ENCODE results near the gene ICE1.

ICE1 gene

DNA sequence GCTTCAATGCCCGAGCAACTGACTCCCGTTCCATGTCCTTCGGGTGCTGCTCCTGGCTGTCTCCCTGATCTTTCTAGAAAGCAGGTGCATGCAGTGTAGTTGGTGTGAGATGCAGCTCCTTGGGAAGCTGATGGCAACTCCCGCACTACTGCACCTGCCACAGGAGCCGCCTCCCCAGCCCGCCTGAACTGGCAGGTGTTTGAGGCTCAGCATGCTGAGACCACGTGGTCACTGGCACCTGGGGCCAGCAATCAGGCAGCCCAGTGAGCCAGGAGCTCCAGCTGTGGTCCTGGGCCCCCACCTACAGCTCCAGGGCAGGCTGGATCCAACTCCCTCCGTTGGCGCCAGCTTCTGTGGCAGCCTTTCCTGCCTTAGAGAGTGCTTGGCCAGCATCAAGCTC is 111.5 kb downstream of the ICE1 start:
- no peak for DNase-seq

DNA sequence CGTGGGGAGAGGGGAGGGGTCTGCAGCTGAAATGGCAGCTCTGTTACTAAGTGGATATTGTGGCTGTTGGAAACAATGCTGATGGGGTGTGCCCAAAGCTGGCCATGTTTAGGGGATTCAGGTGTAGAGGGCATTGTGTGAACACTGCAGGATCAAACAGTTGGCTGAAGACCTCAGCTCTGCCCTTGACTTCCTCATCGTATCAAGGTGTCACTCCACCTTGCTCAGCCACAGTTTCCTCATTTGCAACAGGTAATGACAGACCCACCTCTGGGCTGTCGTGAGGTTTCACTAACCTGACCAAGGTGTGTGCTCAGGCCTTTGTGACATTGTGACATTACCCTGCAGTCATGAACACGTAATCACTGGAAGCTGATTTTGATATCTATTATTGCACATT is 111.9 kb downstream of the ICE1 start:
- DNase-seq: no peak

DNA sequence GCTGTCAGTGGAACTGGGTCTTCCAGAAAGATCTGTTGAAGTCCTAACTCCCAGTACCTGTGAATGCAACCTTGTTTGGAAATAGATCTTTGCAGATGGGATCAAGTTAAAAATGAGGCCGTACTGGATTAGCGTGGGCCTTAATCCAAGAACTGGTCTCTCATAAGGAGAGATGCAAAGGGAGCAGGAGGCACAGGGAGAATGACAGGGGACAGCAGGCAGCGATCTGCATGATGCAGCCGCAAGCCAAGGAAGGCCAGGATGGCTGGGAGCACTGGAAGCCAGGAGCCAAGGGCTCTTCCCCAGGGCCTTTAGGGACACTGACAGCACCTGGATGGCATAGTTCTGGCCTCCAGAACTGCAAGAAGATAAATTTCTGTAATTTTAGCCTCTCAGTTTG is 114.4 kb downstream of the ICE1 start:
- no peak for DNase-seq

DNA sequence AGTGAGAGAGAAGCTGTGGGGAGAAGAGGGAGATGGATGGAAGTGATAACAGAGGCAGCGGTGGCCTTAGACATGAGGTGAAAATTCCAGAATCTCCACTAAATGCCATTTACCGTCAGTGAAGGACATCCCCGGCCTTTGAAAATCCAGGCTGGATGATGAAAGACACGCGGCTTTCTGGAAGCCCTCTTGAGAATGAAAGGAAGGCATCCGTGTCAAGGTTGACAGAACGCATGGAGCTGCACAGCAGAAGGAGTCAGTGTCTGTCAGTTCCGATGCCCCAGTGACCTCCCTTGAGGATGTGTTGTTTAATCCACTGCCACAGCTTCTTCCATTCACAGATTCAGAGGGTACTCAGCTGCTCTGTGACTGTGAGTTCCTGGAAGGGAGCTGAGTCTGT is 114.9 kb downstream of the ICE1 start:
- DNase-seq: no peak

DNA sequence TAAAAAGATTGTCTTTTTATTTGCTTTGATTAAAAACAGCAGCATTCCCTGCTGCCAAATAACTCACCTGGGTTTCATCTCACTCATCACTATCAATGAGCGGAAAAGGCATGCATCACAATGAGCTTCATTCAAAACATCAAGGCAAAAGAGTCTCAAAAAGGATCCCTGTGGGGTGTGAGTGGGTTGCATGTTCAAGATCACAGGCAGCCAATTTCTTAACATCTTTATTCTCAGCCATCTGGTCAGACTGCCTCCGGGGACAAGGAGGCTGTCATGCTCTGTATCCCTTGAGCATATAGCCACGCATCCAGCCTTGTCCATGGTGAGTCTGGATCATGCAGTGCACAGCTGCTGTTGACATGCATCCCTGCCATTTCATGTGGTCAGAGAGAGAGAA is 117.1 kb downstream of the ICE1 start:
- no peak for DNase-seq
